K562 (cell line): Measurements from ENCODE around the gene SHISA4. TPM values are rescaled to one million over a fixed set of nuclear protein-coding genes. Genes with fewer than 3 reads are reported as not detected.

Source experiments
- CTCF ChIP-seq, 3 experiments: IDR thresholded peaks in 2 of 3; conservative IDR thresholded peaks in 1 of 3; 2 replicates each; pipeline ENCODE4 v1.5.1; 2011 to 2012; ENCODE audit warnings: low read length in 3 of 3, mild to moderate bottlenecking in 3 of 3, control low read depth in 2 of 3, improper control_type of control experiment in 1 of 3, inconsistent platforms in 1 of 3, low read depth in 1 of 3, mixed read lengths in 1 of 3, moderate library complexity in 1 of 3; ENCODE audit not compliant: insufficient read depth in 2 of 3
- ESRRA ChIP-seq: fragments of 450-650 bp; IDR thresholded peaks from 2 replicates; pipeline ENCODE4 v1.6.1; 2014; ENCODE audit warnings: low read depth, mild to moderate bottlenecking, moderate library complexity, borderline replicate concordance
- ETS2 ChIP-seq: IDR thresholded peaks from 2 replicates; pipeline ENCODE4 v1.6.1; 2016; ENCODE audit warnings: borderline replicate concordance, missing genetic modification characterization, mild to moderate bottlenecking, moderate library complexity, missing compliant biosample characterization; ENCODE audit not compliant: poor library complexity, severe bottlenecking
- HBP1 ChIP-seq: fragments of 450-650 bp; formaldehyde crosslinking; IDR thresholded peaks from 2 replicates; pipeline ENCODE4 v1.4.0; 2022; ENCODE audit warnings: missing genetic modification characterization
- KDM5B ChIP-seq: fragments of 200-600 bp; sonication (generic); IDR thresholded peaks from 2 replicates; pipeline ENCODE4 v1.6.1; 2012; ENCODE audit warnings: low read depth, mild to moderate bottlenecking, moderate library complexity, low read length, control low read depth, inconsistent platforms; ENCODE audit not compliant: insufficient replicate concordance
- MYNN ChIP-seq, 2 experiments: sonication (generic); formaldehyde crosslinking in 1 of 2; IDR thresholded peaks; 2 replicates each; pipeline versions ENCODE4 v1.5.0 to v1.6.1; 2016 to 2020; ENCODE audit warnings: antibody characterized with exemption in 1 of 2, missing genetic modification reagents in 1 of 2
- SMAD4 ChIP-seq: fragments of 250-450 bp; sonication (Bioruptor Pico); conservative IDR thresholded peaks from 2 replicates; pipeline ENCODE4 v1.8.0; 2021; ENCODE audit warnings: inconsistent platforms, mild to moderate bottlenecking, moderate library complexity
- SREBF1 ChIP-seq: fragments of 150-350 bp; IDR thresholded peaks from 2 replicates; pipeline ENCODE4 v1.6.1; 2014; ENCODE audit warnings: antibody characterized with exemption, low read depth, low read length, borderline replicate concordance
- TRIM28 ChIP-seq: fragments of 450-650 bp; IDR thresholded peaks from 2 replicates; pipeline ENCODE4 v1.6.1; 2017
- XRCC3 ChIP-seq: fragments of 450-650 bp; IDR thresholded peaks from 2 replicates; pipeline ENCODE4 v1.6.1; 2017; ENCODE audit warnings: mild to moderate bottlenecking, moderate library complexity
- ZBTB34 ChIP-seq: fragments of 250-450 bp; sonication (Bioruptor Pico); IDR thresholded peaks from 2 replicates; pipeline ENCODE4 v1.8.0; 2021; ENCODE audit warnings: mild to moderate bottlenecking, moderate library complexity
- ZBTB7A ChIP-seq: IDR thresholded peaks from 2 replicates; pipeline ENCODE4 v1.6.1; 2011; ENCODE audit warnings: low read depth, mild to moderate bottlenecking, low read length, moderate library complexity, borderline replicate concordance; ENCODE audit not compliant: control insufficient read depth
- ZNF318 ChIP-seq, 2 experiments: fragments of 450-650 bp; IDR thresholded peaks; 2 replicates each; pipeline ENCODE4 v1.6.1; 2016; ENCODE audit warnings: mild to moderate bottlenecking in 2 of 2, borderline replicate concordance in 1 of 2, low read depth in 1 of 2, moderate library complexity in 1 of 2
- polyA plus RNA-seq, 8 experiments: library from polyadenylated mRNA; depleted of rRNA in 4 of 8; stranded (reverse) in 5 of 8; unstranded in 3 of 8; fragments of >200 nt; fragmentation: Nextera tagmentation in 2 of 8; fragmentation: Illumina TruSeq in 1 of 8; extraction: Ambion mirVana in 2 of 8; extraction: Trizol in 1 of 8; gene quantifications; 2 replicates each; pipeline versions ENCODE4 v1.2.1 to v1.2.3, GENCODE V29; 2011 to 2014; ENCODE audit warnings: inconsistent platforms in 1 of 8, missing spikeins in 1 of 8
- total RNA-seq, 7 experiments: library from RNA; depleted of rRNA in 6 of 7; stranded (reverse); fragments of >200 nt in 6 of 7; fragmentation: Illumina TruSeq in 2 of 7; extraction: Trizol in 2 of 7; gene quantifications; 2 replicates each; pipeline versions ENCODE4 v1.2.1 to v1.2.3, GENCODE V29; 2011 to 2021; ENCODE audit warnings: low replicate concordance in 1 of 7

SHISA4 gene
- total and polyA plus RNA-seq, 9 of the 15 experiments (the other 6 are each of a cell fraction or from before 2014, with no cell fraction given), result 0.15 to 0.95 (median 0.68) TPM; not detected in 2

- no peak for TF ChIP-seq ZNF318 (IDR thresholded peaks at IDR 0.05; ENCODE audit: borderline replicate concordance in 1 of 2, low read depth in 1 of 2)
- TF ChIP-seq SREBF1, result no peak
- TF ChIP-seq HBP1 (CRISPR knock-in tag), result no peak
- no peak for TF ChIP-seq ESRRA
- no peak for TF ChIP-seq MYNN (IDR thresholded peaks at IDR 0.05)
- no peak for TF ChIP-seq MYNN (CRISPR knock-in tag; IDR thresholded peaks at IDR 0.05)
- TF ChIP-seq CTCF (IDR thresholded peaks at IDR 0.05 in 2 of 3, conservative IDR thresholded peaks at IDR 0.05 in 1 of 3; ENCODE audit: insufficient read depth in 2 of 3, low read depth in 1 of 3, low read length in 3 of 3), result no peak
- no peak for TF ChIP-seq KDM5B
- no peak for TF ChIP-seq ZBTB7A
- no peak for TF ChIP-seq ETS2 (tag)
- no peak for TF ChIP-seq ZBTB34 (CRISPR knock-in tag)
- peak; percentile 67; the same call in 1 of the 2 replicates for TF ChIP-seq TRIM28
- TF ChIP-seq SMAD4, result 0 out of 2 replicates have a peak, but pooled peaks have one; percentile 17
- TF ChIP-seq XRCC3, result no peak
These were observed 33.4 kb downstream of the SHISA4 start (continued) for GRCh38 chr1:201921952-201922558.
